ENCODE measurements around the gene FTHL17. TPM values are rescaled to one million over a fixed set of nuclear protein-coding genes. Genes with fewer than 3 reads are reported as not detected.
A peak's percentile ranks its signal among the peaks of the same experiment; 100 is the strongest.

The FTHL17 gene
- total RNA-seq, 4 donors from 2014 or later, result not detected

- intact Hi-C loops (cut with DNase I; ENCODE audit: low total_unique reads), result no loop called here
- TF ChIP-seq CTCF (IDR thresholded peaks at IDR 0.05), result no peak
- TF ChIP-seq POLR2A (IDR thresholded peaks at IDR 0.05), result no peak
- peak in 1 of 2 donors; percentile 14 for DNase-seq (ENCODE audit: low spot score in 2 of 2)
- 24 to 27% methylated on average over 6 of the region's 6 CpGs for WGBS, 2 donors
- H3K4me3 ChIP-seq (ENCODE audit: low read depth, poor library complexity, severe bottlenecking), result no peak overlapping the region
Observed at GRCh38 chrX:31038575-31039326, 33.1 kb downstream of the FTHL17 start.

- peak in 1 of 2 donors; percentile 15 for DNase-seq (ENCODE audit: low spot score in 2 of 2)
- intact Hi-C loops (cut with DNase I; ENCODE audit: low total_unique reads), result no loop called here
Observed at GRCh38 chrX:31036895-31037294, 34.9 kb downstream of the FTHL17 start.

GRCh38 chrX:31027351-31027750, 44.5 kb downstream of the FTHL17 start:
- TF ChIP-seq POLR2A (IDR thresholded peaks at IDR 0.05), result no peak
- no peak for TF ChIP-seq CTCF (IDR thresholded peaks at IDR 0.05)
- DNase-seq (ENCODE audit: low spot score in 2 of 2), result no peak
- H3K4me3 ChIP-seq (ENCODE audit: low read depth, poor library complexity, severe bottlenecking), result no peak overlapping the region
- intact Hi-C loops (cut with DNase I; ENCODE audit: low total_unique reads), result no loop called here

More at GRCh38 chrX:31036895-31037294, 34.9 kb downstream of the FTHL17 start:
- no peak overlapping the region for H3K4me3 ChIP-seq (ENCODE audit: low read depth, poor library complexity, severe bottlenecking)
- no peak for TF ChIP-seq POLR2A (IDR thresholded peaks at IDR 0.05)
- no peak for TF ChIP-seq CTCF (IDR thresholded peaks at IDR 0.05)
- 46 to 52% methylated on average over 3 of the region's 3 CpGs for WGBS, 2 donors

GRCh38 chrX:31024866-31025265, 47.0 kb downstream of the FTHL17 start:
- WGBS, 2 donors, result 83 to 92% methylated on average over 1 of the region's 1 CpG
- no peak overlapping the region for H3K4me3 ChIP-seq (ENCODE audit: low read depth, poor library complexity, severe bottlenecking)
- DNase-seq (ENCODE audit: low spot score in 2 of 2), result no peak
- intact Hi-C loops (cut with DNase I; ENCODE audit: low total_unique reads), result no loop called here
- TF ChIP-seq POLR2A (IDR thresholded peaks at IDR 0.05), result no peak
- no peak for TF ChIP-seq CTCF (IDR thresholded peaks at IDR 0.05)

- DNase-seq (ENCODE audit: low spot score in 2 of 2), result no peak
- intact Hi-C loops (cut with DNase I; ENCODE audit: low total_unique reads), result no loop called here
- TF ChIP-seq CTCF (IDR thresholded peaks at IDR 0.05) (no peak), POLR2A (IDR thresholded peaks at IDR 0.05) (no peak)
- H3K4me3 ChIP-seq (ENCODE audit: low read depth, poor library complexity, severe bottlenecking), result no peak overlapping the region
- 28 to 52% methylated on average over 2 of the region's 2 CpGs for WGBS, 2 donors
Observed at GRCh38 chrX:31021537-31021936, 50.3 kb downstream of the FTHL17 start.

Other genes starting within 250 kb of the FTHL17 start
- gene TAB3, start 182.8 kb downstream of the FTHL17 start, total RNA-seq, result 10 to 100 TPM; 33.6 to 42.5 (median 39.3) TPM